WI38 (cell line): Measurements from ENCODE around the gene STRIP2.

Experiments used
- H3K4me3 ChIP-seq: 2 replicates; pipeline ENCODE4 v1.5.1; 2011; ENCODE audit warnings: low read depth, mild to moderate bottlenecking, control low read depth, low read length
- TF ChIP-seq, protein P1 (sequence below): IDR thresholded peaks from 2 replicates; pipeline ENCODE4 v1.5.1; 2012; ENCODE audit warnings: low read depth, mild to moderate bottlenecking, control low read depth, low read length

Gene STRIP2, protein sequence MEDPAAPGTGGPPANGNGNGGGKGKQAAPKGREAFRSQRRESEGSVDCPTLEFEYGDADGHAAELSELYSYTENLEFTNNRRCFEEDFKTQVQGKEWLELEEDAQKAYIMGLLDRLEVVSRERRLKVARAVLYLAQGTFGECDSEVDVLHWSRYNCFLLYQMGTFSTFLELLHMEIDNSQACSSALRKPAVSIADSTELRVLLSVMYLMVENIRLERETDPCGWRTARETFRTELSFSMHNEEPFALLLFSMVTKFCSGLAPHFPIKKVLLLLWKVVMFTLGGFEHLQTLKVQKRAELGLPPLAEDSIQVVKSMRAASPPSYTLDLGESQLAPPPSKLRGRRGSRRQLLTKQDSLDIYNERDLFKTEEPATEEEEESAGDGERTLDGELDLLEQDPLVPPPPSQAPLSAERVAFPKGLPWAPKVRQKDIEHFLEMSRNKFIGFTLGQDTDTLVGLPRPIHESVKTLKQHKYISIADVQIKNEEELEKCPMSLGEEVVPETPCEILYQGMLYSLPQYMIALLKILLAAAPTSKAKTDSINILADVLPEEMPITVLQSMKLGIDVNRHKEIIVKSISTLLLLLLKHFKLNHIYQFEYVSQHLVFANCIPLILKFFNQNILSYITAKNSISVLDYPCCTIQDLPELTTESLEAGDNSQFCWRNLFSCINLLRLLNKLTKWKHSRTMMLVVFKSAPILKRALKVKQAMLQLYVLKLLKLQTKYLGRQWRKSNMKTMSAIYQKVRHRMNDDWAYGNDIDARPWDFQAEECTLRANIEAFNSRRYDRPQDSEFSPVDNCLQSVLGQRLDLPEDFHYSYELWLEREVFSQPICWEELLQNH

GRCh38 chr7:129433847-129434674, at the start of gene STRIP2:
Gene STRIP2, plus strand, starts transcription at chr7:129434432. Its CDS starts 41 bp downstream, at chr7:129434473.
- TF ChIP-seq, protein P1, sequence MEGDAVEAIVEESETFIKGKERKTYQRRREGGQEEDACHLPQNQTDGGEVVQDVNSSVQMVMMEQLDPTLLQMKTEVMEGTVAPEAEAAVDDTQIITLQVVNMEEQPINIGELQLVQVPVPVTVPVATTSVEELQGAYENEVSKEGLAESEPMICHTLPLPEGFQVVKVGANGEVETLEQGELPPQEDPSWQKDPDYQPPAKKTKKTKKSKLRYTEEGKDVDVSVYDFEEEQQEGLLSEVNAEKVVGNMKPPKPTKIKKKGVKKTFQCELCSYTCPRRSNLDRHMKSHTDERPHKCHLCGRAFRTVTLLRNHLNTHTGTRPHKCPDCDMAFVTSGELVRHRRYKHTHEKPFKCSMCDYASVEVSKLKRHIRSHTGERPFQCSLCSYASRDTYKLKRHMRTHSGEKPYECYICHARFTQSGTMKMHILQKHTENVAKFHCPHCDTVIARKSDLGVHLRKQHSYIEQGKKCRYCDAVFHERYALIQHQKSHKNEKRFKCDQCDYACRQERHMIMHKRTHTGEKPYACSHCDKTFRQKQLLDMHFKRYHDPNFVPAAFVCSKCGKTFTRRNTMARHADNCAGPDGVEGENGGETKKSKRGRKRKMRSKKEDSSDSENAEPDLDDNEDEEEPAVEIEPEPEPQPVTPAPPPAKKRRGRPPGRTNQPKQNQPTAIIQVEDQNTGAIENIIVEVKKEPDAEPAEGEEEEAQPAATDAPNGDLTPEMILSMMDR = 0 out of 2 replicates have a peak, but pooled peaks have one; percentile 6
- peak within 1 kb of the TSS; percentile 81 for H3K4me3 ChIP-seq

DNA sequence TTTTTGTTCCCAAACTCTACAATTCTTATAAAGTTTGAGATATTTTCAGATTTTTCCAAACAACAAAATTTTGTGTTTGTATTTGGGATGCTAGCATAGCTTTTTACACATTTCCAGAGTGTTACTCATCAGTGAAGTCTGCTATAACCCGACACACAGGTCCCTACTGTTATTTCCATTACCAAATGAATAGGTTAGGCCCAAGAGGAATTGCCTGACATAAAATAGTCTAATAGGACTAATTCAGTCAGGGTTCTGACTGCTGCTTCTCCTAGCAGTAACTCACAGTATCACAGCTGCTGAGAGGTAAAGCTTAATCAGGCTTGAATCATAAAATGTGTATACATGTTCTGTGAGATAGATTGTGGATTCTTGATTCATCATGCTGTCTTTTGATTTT, 49.1 kb upstream of the STRIP2 start:
- no peak overlapping the region for H3K4me3 ChIP-seq
- TF ChIP-seq, protein P1 = no peak

DNA sequence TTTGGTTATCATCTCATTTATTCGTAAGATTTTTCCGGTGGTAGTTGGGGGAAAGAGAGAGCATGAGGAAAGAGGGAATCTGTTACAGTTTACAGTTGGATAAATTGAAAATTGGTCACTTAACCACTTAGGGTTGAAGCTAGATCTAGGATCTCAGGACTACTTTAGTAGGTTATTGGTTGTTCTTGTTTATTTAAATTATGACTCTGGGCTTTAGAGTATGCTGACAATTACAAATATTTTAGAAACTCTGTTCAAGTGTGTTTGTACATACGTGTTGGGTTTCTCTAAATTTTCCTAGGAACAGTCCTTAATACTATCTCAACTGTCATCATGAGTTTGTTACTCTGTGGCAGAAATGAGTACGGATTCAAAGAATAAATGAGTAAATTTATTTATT, 48.6 kb upstream of the STRIP2 start:
- TF ChIP-seq, protein P1 = no peak
- H3K4me3 ChIP-seq = no peak overlapping the region

GRCh38 chr7:129386506-129386905, 47.7 kb upstream of the STRIP2 start:
- TF ChIP-seq, protein P1 = no peak

GRCh38 chr7:129387537-129387936, 46.7 kb upstream of the STRIP2 start:
- no peak overlapping the region for H3K4me3 ChIP-seq

More at GRCh38 chr7:129386506-129386905, 47.7 kb upstream of the STRIP2 start:
- H3K4me3 ChIP-seq = no peak overlapping the region

GRCh38 chr7:129388333-129389098, 45.7 kb upstream of the STRIP2 start:
- TF ChIP-seq, protein P1 = no peak
- no peak overlapping the region for H3K4me3 ChIP-seq

More at GRCh38 chr7:129387537-129387936, 46.7 kb upstream of the STRIP2 start:
- TF ChIP-seq, protein P1 = no peak
